Hippocampal formation (tissue), 2 donors: ENCODE results near the gene RHCG.

Source experiments
- DNase-seq, 2 donors: peaks; one replicate each; lab custom pipeline; 2025; lab: John Stamatoyannopoulos, UW

RHCG gene

DNA sequence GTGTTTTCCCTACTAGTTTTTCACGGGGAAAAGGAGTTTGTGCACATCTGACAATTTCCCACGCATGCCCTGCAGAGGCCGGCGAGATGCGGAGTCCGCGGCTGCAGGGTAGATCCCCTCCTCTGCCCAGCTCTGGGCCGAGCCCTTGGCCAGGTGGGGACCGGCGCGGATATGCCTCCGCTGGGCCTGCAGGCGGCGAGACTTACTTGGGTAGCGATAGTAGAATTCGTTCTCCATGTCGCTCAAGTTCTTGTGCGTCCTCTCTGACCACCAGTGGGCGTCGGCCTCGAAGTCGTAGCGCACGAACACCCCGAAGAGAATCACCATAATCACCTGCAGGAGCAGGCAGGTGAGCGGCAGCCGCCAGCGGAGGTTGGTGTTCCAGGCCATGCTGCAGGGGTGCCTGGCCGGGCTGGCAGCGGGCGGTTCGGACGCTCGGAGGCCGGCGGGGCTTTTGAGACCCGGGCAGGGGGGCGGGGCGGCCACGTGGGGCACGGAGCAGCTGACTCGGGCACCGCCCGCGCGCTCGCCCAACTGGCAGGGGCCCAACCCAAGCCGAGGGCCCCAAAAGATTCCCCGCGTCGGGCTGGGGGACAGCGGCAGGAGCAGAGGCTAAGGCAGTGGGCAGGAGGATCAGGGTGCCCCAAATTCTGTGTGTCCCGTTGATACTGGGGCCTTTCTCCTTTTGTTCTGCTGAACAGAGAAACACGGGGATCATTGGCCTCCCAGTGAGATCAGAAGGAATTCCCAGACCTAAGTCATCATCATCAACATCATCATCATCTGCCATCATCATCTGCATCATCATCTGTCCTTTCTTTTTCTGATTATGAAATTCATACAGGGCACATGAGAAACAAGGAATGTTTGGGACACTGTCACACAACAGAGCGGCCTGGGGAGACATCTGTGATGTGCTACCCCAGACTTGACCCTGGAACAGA is at the start of gene RHCG:
TSS of gene RHCG (minus strand) at position 429 of the 944 bp plus-strand sequence. CDS start at position 390, 39 bp downstream.
- DNase-seq, result no peak

DNA sequence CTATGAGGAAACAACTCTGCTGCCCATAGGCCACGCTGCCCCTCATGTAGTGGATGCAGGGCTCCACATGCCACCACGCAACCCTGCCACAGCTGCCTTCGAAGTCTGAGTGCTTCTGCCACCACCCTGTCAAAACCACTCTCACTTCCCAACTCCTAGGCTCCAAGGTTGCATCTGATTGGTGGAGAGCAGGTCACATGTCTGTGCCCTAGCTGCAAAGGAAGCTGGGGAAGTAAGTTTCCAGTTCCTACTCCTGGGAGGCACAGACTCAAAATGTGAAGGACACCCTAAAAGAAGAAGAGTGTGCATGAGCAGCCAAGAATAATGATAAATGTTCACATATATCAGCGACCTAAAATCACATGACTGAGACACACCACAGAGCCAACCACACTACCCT is 47.0 kb upstream of the RHCG start:
- no peak for DNase-seq

- DNase-seq, result no peak
These were observed 46.0 kb upstream of the RHCG start for GRCh38 chr15:89542369-89542768.

DNA sequence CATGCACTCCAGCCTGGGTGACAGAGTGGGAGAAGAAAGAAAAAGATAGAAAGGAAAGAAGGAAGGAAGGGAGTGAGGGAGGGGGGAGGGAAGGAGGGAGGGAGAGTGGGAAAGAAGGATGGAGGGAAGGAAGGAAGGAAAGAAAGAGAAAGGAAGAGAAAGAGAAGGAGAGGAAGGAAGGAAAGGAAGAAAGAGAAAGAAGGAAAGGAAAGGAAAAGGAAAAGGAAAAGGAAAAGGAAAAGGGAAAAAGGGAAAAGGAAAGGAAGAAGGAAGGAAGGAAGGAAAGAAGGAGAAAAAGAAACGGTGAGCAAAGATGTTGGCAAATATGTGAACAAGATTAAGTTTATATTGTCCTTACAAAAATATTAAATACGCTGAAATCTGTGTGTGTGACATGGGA is 42.6 kb upstream of the RHCG start:
- DNase-seq, result no peak

- no peak for DNase-seq
These were observed 37.6 kb upstream of the RHCG start for GRCh38 chr15:89533861-89534544.

DNA sequence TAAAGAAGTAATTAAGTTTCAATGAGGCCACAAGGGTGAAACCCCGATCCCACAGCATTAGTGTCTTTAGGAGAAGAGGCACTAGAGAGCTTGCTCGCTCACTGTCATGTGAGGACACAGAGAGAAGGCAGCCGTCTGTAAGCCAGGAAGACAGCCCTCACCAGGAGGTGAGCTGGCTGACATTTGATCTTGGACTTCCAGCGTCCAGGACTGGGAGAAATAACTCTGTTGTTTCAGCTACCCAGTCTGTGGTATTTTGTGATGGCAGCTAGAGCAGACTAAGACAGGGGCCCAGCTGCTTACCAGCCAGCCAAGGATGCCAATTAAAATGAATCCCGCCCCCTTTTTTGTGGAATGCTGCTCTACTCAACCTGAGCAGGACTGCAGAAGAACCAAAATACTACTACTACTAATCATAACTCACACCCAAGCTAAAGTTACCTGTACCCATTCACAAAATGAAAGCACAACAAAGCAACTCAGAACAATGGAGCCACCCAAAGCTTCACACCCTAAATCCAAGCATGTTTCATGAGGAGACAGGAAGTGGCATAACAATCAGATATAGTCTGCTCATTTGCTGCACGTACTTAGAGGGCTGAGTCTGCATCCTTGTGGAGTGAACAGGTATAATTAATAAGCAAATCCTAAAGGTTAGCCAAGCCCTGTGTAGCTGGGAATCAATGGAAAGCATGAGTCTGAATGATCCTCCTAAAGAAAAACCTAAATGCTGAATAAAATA is 35.6 kb upstream of the RHCG start:
- DNase-seq, result no peak

GRCh38 chr15:89530976-89531375 is 34.6 kb upstream of the RHCG start:
- no peak for DNase-seq

- no peak for DNase-seq
These were observed 32.5 kb upstream of the RHCG start for GRCh38 chr15:89528757-89529352.

GRCh38 chr15:89526601-89527441 is 30.4 kb upstream of the RHCG start:
- DNase-seq, result no peak

GRCh38 chr15:89526181-89526580 is 29.8 kb upstream of the RHCG start:
- DNase-seq, result no peak

- no peak for DNase-seq
These were observed 27.8 kb upstream of the RHCG start for GRCh38 chr15:89524184-89524583.

DNA sequence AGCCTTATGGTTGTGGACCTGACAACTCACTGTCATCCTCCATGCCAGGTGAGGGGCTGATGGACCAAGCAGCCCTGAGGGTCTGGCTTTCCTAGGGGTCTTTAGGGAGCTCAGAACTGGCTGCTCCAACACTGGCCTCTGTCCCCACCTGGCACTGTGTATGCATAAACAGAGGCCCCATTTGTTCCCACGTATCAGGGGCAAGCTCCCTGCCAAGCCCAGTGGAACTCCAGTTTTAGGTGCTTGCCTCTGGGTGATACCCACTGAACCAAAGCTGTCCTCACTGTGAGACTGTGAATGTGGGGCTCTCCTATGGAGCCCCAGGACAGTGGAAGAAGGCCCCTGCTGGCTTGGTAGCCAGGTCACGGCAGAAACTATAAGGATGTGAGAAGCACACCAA is 26.7 kb upstream of the RHCG start:
- no peak for DNase-seq

GRCh38 chr15:89521605-89522004 is 25.2 kb upstream of the RHCG start:
- no peak for DNase-seq

DNA sequence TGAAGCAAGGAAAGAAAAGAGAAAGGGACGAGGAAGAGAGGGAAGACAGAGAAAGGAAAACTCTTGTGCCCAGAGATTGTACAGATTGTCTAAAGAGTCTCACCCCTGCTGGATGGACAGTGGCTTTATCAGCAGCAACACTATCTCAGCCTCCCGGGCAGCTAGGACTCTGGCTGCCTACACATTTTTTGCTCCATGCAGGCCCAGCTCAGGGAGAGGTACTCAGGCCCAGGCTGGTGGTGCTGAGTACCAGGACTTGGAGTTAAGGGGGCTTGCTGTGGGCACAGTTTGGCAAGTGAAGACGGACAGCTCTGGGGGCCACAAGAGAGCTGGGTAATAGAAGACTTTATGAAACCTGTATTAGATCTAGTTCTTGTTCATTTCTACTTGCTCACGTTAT is 19.1 kb upstream of the RHCG start:
- no peak for DNase-seq

GRCh38 chr15:89514596-89515406 is 18.4 kb upstream of the RHCG start:
- no peak for DNase-seq

GRCh38 chr15:89514186-89514585 is 17.8 kb upstream of the RHCG start:
- no peak for DNase-seq

DNA sequence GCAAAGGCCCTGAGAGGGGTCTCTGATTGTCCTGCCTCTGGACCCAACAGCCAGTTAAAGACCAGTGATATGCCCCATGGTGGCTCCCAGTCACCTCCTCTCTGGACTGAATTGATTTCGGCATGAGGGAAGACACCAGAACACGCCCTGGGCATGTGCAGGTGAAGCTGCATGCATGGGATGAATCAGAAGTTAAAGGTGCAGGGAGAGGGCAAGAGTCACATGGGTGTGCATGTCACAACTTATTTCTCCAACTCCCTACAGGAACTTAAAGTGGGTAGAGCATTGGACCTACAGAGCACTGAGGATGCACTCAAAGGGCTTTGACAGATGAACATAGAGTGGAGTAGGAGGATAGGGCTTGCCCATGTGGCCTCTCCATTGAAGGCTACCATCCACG is 16.9 kb upstream of the RHCG start:
- no peak for DNase-seq

DNA sequence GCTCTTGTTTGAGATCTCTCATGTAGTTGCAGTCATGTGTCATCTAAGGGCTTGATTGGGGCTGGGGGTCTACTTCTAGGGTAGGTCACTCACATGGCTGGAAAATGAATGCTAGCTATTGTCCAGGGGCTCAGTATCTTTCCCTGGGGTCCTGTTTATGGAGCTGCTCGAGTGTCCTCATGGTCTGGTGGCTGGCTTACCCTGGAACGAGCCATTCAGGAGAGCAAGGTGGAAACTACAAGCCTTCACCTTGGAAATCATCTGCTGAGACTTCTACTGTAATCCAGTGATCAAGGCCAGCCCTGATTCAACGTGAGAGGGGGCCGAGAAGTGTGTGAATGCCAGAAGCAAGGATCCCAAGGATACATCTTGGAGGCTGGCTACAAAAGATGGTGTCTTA is 16.2 kb upstream of the RHCG start:
- no peak for DNase-seq

GRCh38 chr15:89506026-89506686 is 9.8 kb upstream of the RHCG start:
- no peak for DNase-seq

GRCh38 chr15:89504166-89504565 is 7.8 kb upstream of the RHCG start:
- DNase-seq, result no peak
